ENCODE measurements around the gene URI1. TPM values are rescaled to one million over a fixed set of nuclear protein-coding genes. Genes with fewer than 3 reads are reported as not detected.
"Not testable (repeated sequence)": the region's sequence is repeated elsewhere in the genome, so short reads cannot be mapped to it uniquely, and the experiment has no call there.

Gene URI1
- total and polyA plus RNA-seq, 2 experiments from 2014 or later, result 49.7 to 49.9 TPM

- no peaks in the 10 kb centered on the region for H3K9me3 ChIP-seq (ENCODE audit: low read depth)
- no peak for DNase-seq (ENCODE audit: low read depth in 1 of 2, low spot score in 1 of 2)
- no peaks in the 10 kb centered on the region for H3K4me1 ChIP-seq (ENCODE audit: low read depth)
- no peak for TF ChIP-seq CTCF (IDR thresholded peaks at IDR 0.05; ENCODE audit: low read depth, low read length)
- H3K27me3 ChIP-seq, result no peaks in the 10 kb centered on the region
- no peaks in the 10 kb centered on the region for H3K36me3 ChIP-seq
- H3K27ac ChIP-seq, result no peak overlapping the region
- no peak overlapping the region for H3K4me3 ChIP-seq
Observed at GRCh38 chr19:30034321-30034720, 92.3 kb downstream of the URI1 start.

DNA sequence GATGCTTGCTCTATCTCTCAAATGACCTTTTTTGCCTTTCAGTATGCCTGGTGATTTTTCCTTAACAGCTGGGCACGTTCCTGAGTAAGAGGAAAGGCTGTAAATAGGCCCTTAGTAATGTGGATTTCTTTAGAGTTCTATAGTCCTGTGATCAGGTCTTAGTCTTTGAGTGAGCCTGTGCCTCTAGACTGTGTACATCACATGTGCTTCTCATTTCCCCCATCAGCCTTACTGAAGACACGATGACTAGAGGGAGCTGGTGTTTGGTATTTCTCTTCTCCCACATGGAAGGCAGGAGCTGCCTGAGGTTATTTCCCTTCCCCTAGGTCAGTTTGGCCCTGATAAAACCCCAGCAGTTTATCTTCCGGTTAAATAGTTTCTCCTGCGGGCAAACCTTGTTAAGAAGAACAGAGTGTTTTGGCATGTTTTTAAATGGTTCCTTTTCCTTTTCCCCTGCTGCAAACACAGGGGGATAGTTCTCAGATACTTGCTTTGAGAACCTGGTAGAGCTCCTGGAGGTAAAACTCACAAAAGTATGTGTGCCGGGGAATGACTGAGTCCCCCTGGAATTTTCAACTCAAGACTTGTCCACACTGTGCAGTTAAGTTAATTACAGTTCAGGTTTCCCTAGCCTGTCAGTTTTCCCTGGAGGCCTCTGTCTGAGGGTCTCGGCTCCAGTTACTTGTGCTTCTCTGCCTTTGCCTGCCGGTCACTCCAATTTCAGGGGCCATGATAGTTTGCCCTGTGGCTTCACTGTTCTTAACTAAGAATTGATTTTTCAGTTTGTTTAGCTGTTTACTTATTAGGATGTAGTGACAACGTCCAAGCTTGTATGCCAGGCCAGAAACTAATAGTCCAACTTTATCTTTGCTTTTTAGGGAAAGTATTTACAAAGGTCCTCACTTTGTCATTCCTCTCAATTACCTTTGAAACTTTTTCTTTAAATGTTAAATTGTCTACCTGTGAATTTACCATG, 94.4 kb downstream of the URI1 start:
- no peak for DNase-seq (ENCODE audit: low read depth in 1 of 2, low spot score in 1 of 2)
- no peaks in the 10 kb centered on the region for H3K27me3 ChIP-seq
- H3K27ac ChIP-seq, result peak overlapping the region; percentile 51
- no peak overlapping the region for H3K4me3 ChIP-seq
- no peaks in the 10 kb centered on the region for H3K36me3 ChIP-seq
- H3K9me3 ChIP-seq (ENCODE audit: low read depth), result no peaks in the 10 kb centered on the region
- TF ChIP-seq CTCF (IDR thresholded peaks at IDR 0.05; ENCODE audit: low read depth, low read length), result no peak
- H3K4me1 ChIP-seq (ENCODE audit: low read depth), result no peaks in the 10 kb centered on the region

GRCh38 chr19:30037835-30038234, 95.8 kb downstream of the URI1 start:
- H3K9me3 ChIP-seq (ENCODE audit: low read depth), result no peaks in the 10 kb centered on the region
- no peak for DNase-seq (ENCODE audit: low read depth in 1 of 2, low spot score in 1 of 2)
- no peaks in the 10 kb centered on the region for H3K4me1 ChIP-seq (ENCODE audit: low read depth)
- no peak overlapping the region for H3K27ac ChIP-seq
- no peak overlapping the region for H3K4me3 ChIP-seq
- no peaks in the 10 kb centered on the region for H3K27me3 ChIP-seq
- TF ChIP-seq CTCF (IDR thresholded peaks at IDR 0.05; ENCODE audit: low read depth, low read length), result no peak
- H3K36me3 ChIP-seq, result no peaks in the 10 kb centered on the region

GRCh38 chr19:30041931-30042330, 99.9 kb downstream of the URI1 start:
- not testable (repeated sequence) for H3K4me1 ChIP-seq (ENCODE audit: low read depth); H3K27me3 ChIP-seq; H3K27ac ChIP-seq; H3K36me3 ChIP-seq; DNase-seq (ENCODE audit: low read depth in 1 of 2, low spot score in 1 of 2); H3K9me3 ChIP-seq (ENCODE audit: low read depth); H3K4me3 ChIP-seq

- not testable (repeated sequence) for H3K9me3 ChIP-seq (ENCODE audit: low read depth); H3K4me3 ChIP-seq; H3K27me3 ChIP-seq; H3K4me1 ChIP-seq (ENCODE audit: low read depth); DNase-seq (ENCODE audit: low read depth in 1 of 2, low spot score in 1 of 2); H3K27ac ChIP-seq; H3K36me3 ChIP-seq
Observed at GRCh38 chr19:30043008-30043407, 101.0 kb downstream of the URI1 start.

- Histone ChIP-seq H3K9me3 (ENCODE audit: low read depth) (no peaks in the 10 kb centered on the region), H3K27ac (no peak overlapping the region), H3K36me3 (no peaks in the 10 kb centered on the region), H3K4me3 (no peak overlapping the region), H3K4me1 (ENCODE audit: low read depth) (no peaks in the 10 kb centered on the region), H3K27me3 (no peaks in the 10 kb centered on the region)
- no peak for DNase-seq (ENCODE audit: low read depth in 1 of 2, low spot score in 1 of 2)
- TF ChIP-seq CTCF (IDR thresholded peaks at IDR 0.05; ENCODE audit: low read depth, low read length), result no peak
Observed at GRCh38 chr19:30044273-30045248, 102.5 kb downstream of the URI1 start.

All from cardiac muscle cell (in vitro differentiated cells and primary cell).